Stimulated activated CD4-positive, alpha-beta T cell treated with anti-CD3 and anti-CD28 coated beads, Interleukin-2, amount 100 ng/mL, for 24 hours (primary cell): ENCODE measurements around the gene ETV6.
"Not testable (repeated sequence)": the region's sequence is repeated elsewhere in the genome, so short reads cannot be mapped to it uniquely, and the experiment has no call there.

Experiments used
- DNase-seq, 2 donors: peaks; one replicate each; pipeline ENCODE4 v3.0.0-alpha.2; 2020

ETV6 gene

DNA sequence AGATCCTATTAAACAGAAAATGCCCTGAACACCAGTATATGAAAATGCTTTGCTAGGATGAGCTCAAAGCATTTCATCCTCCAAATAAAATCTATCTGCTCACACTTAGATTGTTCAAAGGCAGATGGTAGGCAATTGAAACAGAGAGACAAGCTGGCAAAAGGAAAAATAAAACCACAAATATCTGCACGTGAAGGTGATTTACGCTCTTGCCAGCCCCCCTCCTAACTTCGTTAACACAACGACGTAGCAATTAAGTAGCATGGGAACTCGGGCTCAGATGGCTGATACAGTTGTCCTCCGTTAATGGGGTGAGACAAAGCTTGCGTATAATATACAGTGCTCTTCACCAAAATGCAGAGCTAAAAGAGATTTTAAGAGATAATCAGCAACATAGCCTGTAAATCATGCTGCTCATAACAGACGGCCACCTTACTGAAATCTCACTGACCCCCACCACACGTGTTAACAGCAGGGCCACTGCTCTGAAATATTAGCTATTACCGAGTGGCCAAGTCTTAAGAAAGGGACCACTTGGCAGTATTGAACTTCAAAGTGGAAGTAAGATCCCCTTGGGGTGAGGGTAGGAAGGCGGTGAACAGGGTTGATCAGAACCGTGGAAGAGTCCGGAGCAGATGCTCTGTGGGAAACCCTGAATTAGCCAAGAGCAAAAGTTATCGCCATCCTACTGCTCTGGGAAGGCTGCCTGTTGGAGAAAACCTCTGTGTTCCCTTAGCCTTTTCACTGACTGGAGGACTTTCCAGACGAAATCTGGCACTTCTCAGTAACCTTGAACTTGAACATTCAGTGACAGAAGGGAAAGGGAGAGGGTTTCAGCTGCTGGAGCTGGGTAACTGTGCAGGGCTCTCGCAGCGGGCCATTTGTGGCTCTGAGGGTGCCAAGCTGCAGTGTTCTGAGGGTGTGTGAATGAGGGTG, 23.1 kb downstream of the ETV6 start:
- DNase-seq = no peak

DNA sequence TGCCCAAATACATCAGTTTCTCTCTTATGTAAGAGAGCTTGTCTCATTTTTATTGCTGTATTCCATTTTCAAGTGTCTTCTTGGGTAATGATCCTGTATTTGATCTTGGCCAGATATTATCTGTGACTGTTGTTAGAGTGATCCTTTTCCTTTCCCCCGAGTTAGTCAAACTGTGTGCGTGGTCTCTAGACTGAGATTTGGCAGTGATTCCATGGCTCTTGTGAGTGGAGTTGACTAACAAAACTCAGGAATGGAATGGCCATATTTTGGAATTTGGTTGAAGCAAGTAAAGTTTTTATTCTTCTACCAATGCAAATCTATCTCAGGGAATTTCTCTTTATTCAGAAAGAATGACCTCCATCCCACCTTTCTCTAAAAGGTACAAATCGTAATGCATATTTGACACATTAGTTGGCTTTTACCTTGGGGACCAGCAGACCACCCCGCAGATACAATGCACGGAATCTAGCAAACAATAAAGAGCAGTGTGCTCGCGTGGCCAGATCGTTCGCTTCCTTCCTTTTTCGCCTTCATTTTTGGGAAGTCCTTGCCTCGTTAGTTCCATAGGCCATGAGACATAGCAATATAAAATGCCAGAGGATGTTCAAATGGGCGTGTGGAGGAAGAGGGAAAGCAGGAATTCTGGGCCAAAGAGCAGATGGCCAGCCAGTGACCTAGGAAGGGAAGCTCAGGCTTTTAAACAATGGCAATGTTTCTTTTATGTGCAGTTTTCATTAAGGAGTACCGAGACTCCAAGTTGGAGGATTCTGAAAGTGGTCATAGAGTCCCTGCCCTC, 24.4 kb downstream of the ETV6 start:
- no peak for DNase-seq

DNA sequence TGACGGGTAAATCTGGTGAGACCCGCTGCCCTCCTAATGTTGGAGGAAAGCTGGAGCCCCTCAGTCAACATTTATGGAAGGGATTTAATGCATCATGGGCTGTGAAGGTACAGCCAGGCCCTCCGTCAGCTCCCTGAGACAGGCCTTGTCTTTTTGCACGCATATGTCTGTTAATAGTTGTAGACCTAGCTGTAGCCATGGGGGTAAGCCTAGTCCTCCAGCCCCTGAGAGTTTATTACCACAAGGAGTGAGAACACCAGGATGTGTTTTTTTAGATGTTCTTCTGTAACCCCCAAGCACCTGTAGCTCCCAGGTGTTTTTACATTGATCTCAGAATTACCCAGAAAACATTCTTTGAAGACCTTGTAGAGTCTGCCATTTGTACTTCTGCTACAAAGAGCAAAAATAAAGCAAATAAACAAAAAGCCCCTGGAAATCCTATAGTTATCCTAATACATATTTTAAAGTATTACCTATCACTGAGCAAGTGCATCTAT, 25.5 kb downstream of the ETV6 start:
- DNase-seq = no peak

DNA sequence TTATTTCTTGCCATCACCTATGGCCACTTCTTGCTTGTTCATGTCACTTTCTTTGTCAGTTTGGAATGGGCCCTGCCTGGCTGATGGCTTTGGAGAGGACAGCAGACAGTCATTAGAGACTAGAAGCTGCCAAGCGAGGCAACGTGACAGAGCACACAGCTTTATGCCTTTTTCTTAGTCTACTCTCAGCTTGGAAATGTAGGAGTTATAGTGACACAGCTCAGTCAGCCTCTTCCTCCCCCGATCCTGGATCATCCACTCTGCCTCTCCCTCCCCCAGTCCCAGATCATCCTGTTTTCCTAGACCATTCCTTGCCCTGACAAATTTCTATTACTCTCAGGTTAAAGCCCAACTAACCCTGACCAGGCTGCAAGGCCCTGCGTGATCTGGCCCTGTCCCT, 26.6 kb downstream of the ETV6 start:
- no peak for DNase-seq

DNA sequence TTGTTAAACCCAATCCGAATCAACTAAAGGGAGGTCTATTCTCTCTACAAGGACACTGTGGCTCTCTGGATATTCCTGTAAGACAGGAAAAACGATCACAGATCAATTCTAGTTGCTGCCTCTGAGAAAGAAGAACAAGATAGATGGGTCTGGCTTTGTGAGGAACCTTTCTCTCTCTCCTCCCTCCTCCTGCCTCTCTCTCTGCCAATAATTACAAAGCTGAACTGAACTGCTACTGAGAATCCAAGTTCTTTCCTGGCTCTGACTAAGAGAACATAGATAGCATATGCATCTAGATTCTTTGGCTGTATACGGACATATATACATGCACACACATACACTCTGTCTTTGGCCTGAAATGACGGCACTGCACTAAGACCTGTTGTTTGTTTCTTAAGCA, 27.6 kb downstream of the ETV6 start:
- DNase-seq = no peak

DNA sequence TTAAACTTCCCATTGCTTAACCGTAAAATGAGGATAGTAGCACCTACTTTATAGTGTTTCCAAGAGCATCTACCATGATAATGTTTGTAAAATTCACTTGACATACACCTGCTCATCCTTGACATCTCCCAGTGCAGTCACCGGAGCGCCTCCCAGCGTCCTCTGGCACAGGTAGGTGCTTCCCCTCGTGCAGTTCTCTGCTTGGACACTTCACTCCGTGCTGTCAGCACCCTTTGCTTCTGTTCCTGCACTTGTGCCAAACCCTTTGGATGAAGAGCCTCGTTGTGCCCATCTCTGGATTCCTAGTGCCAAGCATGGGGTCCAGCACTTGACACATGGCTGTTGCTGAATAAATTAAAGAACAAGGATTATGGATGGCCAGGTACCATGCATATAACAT, 28.3 kb downstream of the ETV6 start:
- no peak for DNase-seq

DNA sequence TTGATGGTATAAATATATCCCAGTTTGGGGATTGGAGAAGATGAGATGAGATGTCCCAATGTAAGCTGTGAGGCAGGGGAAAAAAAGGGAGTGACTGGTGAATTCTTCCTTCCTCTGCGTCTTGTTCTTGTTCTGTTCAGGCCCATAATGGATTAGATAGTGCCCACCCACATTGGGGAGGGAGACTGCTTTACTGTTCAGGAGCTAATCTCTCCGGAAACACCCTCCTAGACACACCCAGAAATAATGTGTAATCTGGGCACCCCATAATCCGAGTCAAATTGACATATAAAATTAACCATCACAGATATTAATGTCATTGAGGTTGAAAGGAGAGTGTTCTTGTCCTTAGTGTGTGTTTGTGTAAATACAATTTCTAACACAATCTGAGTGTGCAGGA, 29.3 kb downstream of the ETV6 start:
- DNase-seq = no peak

DNA sequence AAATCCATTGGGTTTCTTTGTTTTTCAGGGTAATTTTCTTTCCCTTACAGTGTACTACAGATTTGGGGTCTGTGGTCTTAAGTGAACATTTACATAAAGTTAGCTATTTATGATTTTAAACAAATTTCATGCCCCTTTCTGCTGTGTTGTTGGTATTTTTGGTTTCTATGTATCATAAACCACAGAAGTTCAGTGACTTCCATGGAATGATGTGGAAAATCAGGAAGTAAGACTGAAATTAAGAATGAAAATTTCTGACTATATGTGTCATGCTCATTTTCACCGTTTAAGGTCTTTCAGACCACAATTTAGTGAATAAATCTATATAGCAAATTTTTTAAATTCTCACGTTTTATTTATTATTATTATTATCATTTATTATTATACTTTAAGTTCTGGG, 31.7 kb downstream of the ETV6 start:
- DNase-seq = no peak

DNA sequence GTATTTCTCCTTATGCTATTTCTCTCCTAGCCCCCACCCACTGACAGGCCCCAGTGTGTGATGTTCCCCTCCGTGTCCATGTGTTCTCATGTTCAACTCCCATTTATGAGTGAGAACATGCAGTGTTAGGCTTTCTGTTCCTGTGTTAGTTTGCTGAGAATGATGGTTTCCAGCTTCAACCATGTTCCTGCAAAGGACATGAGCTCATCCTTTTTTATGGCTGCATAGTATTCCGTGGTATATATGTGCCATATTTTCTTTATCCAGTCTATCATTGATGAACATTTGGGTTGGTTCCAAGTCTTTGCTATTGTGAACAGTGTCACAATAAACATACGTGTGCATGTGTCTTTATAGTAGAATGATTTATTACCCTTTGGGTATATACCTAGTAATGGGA, 32.2 kb downstream of the ETV6 start:
- not testable (repeated sequence) for DNase-seq

DNA sequence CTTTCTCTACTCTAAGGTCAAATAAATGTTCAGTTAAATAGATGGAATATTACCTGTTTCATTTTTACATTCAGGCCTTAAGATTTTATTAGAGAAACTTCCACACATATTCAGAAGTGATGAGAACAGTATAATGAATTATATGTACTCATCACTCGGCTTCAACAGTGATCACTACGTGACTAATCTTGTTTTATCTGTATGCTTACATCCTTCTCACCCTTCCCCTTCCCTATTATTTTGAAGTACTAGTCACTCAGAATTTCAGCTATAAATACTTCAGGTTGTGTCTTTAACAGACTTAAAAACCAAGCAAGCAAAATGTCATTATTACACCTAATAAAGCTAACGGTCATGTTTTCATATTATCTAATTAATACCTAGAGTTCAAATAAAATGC, 34.9 kb downstream of the ETV6 start:
- DNase-seq = no peak

DNA sequence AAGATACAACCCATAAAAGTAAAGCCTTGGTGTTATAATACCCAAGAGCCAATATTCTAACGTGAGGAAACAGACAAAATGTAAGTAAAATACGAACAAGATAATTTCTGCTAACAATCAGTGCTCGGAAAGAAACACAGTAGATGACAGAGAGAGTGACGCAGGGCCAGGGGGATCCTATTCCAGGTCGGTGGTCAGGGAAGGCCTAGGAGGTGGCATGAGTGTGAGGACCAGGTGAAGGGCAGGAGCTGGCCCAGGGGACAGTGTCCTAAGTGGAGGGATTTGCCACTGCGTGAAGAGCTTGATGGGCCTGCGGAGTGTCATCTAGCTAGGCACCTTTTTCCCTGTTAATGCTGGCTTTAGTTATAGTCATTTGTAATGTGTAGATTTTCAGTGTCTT, 35.3 kb downstream of the ETV6 start:
- no peak for DNase-seq

DNA sequence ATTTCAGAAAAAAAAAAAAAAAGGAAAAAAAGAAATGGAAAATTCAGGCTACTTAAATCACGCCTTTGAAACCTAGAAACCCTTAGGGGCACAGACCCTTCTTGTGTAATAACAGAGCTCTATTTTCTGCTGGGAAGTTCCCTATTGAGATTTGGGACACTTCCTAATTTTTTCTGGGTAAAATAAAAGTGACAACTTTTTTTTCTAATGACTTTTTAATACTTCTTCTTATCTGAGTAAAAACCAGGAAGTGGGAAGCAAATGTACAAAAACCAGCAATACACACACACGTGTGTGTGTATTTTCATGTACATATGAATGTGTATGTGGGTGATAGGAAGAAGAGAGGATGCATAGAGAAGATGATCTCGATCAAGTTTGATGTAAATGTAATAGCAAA, 35.8 kb downstream of the ETV6 start:
- DNase-seq = no peak

DNA sequence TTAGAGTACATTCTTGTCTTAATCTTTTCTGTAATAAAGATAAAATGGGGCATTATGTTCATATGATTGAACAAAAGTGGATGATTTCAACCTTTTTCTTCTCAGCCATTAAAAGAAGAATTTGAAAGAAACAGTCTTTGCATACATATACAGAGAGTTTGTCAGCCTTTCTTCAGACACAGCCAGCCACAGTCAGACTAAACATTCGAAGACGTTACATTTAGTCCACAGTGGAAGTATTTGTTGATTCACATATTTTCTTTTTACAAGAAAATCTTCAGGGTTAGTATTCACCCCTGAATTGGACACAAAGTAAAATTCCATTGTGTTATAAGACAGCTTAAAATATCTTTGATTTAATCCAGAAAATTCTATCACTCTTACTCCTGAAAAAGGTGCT, 36.2 kb downstream of the ETV6 start:
- DNase-seq = no peak

DNA sequence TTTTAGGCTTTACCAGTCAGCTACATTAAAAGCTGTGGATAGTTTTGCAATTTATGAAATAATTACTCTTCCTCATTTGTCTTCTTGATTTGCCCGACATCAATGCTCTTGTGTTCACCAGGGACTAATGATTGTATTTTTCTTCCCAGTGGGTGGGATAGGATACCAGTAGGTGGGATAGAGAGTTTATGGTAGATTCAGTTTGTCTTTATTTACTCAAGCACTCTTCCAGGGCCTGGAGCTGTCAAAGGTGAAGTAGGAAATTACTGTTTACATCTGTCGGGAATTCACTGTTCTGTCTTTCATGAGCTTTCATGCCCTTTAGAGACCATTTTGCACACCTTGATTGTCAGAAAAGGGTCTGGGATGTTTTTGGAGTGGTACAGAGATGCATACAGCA, 36.6 kb downstream of the ETV6 start:
- DNase-seq = no peak

DNA sequence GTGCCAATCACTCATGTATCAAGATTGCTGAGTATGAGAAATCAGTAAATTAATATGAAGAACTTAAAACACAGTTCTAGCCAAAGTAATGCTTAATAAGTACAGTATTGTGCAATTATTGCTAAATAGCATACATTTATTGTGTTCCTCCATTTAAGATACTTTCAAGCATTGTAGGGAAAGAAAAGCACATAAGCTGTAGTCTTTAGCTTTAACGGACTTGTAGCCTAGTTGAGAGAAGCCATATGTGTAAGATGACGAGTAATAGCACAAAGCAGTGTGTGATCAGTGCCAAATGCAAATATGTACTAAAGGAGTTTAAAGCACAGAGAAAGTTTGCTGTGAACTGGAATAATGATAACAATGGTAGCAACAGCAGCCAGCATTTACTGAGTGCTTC, 38.1 kb downstream of the ETV6 start:
- DNase-seq = no peak

DNA sequence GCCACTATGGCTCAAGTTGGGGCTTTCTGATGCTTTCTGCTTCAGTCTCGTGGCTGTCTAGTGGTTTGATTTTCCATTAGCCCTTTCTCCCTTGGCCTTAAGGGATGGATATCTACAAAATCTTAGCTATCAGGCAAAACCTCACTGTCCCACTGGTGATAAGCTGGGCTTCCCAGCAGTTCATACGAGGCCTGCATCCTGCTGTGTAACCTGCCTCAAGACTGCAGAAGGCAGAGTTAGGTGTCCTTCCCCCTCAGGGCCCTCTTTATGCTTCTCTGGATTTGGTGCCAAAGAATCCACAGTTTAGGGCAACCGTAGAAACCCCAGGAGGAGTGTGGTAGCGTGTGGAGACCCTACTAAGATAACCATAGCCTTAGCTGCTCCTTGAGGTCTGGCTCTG, 38.9 kb downstream of the ETV6 start:
- DNase-seq = no peak

DNA sequence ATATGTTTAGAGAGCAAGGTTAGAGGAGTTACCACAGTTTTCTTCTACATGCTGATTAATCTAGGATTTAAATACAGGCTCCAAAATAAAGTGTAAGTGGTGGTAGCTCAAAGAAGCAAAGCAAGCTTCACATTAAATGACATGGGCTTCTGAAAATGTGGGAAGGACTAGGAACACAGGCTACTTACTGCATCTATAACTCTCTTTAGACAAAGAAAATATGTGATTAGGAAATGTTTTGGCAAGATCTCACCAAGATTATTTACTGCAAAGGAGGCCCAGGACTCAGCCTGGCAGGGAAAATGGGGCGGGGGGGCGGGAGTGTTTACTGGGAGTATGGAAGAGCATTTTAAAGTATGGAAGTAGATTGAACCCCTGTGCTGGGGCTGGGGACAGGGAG, 39.4 kb downstream of the ETV6 start:
- no peak for DNase-seq

DNA sequence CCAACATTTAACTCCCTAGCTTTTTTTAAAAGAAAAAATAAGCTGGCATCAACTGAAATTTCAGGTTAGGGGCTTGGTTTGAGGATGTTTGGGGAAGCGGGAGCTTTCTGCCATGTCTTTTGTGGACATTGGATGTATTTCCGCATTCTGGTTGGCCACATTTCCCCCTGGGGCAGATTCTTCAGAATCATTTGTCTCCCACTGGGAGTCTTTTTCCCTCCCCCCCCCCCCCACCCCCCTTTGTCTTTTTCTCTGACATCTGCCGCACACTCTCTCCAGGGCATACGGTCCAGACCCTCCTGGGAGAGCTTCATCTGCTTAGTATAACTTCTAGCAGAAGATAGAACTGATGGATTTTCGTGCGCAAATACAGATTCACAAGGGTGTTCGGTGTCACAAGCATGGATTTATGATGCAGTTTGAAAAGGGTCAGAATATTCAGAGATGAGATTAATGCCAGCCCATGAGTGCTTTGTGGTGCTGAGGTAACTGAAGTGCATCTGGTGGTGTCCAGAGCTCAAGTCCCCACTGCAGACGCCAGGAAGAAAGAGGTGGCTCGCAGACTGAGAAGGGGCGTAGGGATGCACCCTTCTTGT, 40.2 kb downstream of the ETV6 start:
- DNase-seq = no peak

DNA sequence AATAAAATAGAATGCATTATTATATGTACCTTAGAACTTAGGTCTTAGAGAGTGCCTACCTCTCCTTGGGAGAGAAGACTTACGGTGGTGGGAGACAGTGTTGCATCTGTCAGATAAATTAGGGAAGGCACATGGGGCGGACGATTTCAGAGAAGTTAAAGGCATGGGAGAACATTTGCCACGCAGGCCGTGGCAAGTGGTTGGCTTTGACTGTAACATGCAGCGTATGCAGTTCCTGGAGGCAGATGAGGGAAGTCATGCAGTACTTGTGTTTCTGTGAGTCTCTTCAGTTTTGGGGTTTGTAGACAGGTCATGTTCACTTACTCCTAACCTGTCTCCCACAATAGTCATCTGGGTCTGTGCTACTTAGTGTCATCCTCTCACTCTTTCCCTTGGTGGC, 43.6 kb downstream of the ETV6 start:
- no peak for DNase-seq

DNA sequence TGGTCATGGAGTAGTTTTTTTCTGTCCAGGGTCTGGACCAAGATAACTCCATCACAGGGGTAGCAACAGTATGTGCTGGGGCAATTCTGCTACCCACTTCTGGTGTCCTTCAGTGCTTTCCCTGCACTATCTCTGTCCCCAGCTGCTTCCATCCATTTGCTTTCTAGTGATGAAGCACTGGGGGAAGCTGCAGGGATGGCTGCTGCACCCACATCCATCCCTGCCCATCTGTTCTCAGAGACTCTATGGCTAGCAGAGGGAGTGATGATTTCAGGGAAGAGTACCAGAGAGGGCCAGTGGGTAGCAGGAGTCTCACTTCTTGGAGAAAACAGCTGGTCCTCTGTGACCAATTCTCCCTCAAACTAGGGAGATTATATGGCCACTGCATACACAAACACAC, 44.1 kb downstream of the ETV6 start:
- DNase-seq = no peak

DNA sequence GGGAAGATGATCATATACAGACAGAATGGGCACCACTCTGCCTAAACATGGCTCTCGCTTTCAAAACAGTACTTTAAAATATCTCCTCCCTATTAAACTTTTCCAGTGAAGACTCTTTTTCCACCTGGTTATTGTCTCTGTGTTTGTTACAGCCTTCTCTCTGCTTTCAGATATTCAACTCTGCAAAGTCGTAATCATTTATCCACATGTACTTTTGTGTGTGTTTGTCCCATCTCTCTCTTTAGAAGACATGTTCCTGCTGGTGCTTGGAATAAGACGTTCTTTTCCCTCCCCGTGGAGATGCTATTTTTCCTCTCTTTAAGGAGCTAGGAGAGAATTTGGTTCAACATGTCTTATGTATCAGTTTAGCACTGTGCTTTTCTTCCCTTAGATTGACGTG, 45.1 kb downstream of the ETV6 start:
- no peak for DNase-seq

DNA sequence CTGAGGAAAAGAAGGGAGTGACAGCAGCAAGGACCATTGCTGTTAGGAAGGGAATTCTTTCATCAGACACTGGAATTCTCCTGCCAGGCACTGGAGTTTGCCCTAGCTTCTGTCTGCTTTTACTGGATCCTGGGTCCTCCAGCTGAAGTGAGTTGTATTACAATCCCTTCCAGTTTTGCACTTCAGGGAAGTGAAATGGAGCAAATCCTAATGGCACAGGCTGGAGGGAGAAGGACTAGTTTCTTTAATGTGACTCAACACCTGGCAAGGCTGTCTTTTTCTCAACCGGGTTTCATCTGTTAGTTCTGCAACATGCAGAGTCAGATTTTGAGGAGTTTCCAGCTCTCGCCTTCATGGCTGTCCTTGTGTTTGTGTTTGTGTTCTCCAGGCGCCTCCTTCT, 45.8 kb downstream of the ETV6 start:
- DNase-seq = no peak

DNA sequence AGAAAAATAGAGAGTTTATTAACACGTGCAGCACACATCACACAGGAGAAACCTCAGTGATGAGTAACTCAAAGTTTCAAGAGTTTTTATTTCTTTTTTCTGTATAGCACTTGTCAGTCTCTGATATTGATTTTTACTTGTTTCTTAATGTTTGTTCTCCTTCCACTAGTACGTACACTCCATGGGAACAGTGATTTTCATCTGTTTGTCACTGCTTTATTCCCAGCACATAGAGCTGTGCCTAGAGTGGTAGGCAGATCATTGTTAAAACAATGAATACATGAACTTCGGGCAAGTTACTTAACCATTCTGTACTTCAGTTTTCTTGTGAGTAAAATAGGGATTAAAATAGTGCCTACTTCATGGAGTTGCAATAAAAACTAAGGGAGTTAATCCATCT, 46.6 kb downstream of the ETV6 start:
- DNase-seq = no peak

DNA sequence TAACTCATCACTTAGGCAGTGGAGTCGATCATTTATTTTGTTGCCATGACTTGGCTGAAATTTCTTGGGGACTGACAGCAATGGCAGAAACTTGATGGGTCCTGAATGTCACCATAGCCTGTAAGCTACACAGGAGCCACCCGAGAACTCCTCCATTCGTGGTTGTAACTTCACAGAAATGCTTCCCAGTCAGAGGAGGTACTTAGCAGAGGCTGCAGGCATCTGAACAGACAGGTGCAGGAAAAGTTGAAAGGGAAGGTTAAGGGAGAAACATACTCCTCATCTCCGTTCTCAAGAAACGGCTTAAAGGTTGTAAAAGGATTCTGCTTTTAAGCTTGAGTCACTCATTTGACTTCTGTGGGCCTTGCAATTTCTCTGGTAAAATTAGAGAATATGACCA, 47.7 kb downstream of the ETV6 start:
- DNase-seq = no peak
